HT-29 (cell line): ENCODE data around the gene FHOD3. TPM values are rescaled to one million over a fixed set of nuclear protein-coding genes. Genes with fewer than 3 reads are reported as not detected.
A peak's percentile ranks its signal among the peaks of the same experiment; 100 is the strongest.

Experiments used
- DNase-seq: peaks from one replicate; pipeline ENCODE4 v3.0.0-alpha.2; 2015; ENCODE audit warnings: low spot score
- total RNA-seq: library from RNA; depleted of rRNA; stranded (reverse); fragments of >200 nt; shearing (Covaris generic); gene quantifications from 2 replicates; pipeline ENCODE4 v1.2.3, GENCODE V29; 2014

The FHOD3 gene
- total RNA-seq, 1 experiment from 2014 or later, result not detected

- DNase-seq, result no peak
These were observed 325.6 kb downstream of the FHOD3 start for GRCh38 chr18:36623091-36623490.

GRCh38 chr18:36623681-36624190 lies 326.2 kb downstream of the FHOD3 start:
- DNase-seq, result no peak

GRCh38 chr18:36624451-36625167 lies 327.1 kb downstream of the FHOD3 start:
- DNase-seq, result peak; percentile 1

- no peak for DNase-seq
These were observed 327.9 kb downstream of the FHOD3 start for GRCh38 chr18:36625386-36625785.

GRCh38 chr18:36627637-36628036 lies 330.1 kb downstream of the FHOD3 start:
- no peak for DNase-seq

GRCh38 chr18:36628435-36629137 lies 331.1 kb downstream of the FHOD3 start:
- no peak for DNase-seq

- no peak for DNase-seq
These were observed 331.6 kb downstream of the FHOD3 start for GRCh38 chr18:36629138-36629530.

- no peak for DNase-seq
These were observed 332.3 kb downstream of the FHOD3 start for GRCh38 chr18:36629836-36630235.

GRCh38 chr18:36630917-36631316 lies 333.4 kb downstream of the FHOD3 start:
- no peak for DNase-seq

GRCh38 chr18:36633961-36634412 lies 336.5 kb downstream of the FHOD3 start:
- no peak for DNase-seq

- no peak for DNase-seq
These were observed 337.2 kb downstream of the FHOD3 start for GRCh38 chr18:36634573-36635216.

- no peak for DNase-seq
These were observed 338.0 kb downstream of the FHOD3 start for GRCh38 chr18:36635414-36636096.

GRCh38 chr18:36636237-36636817 lies 338.8 kb downstream of the FHOD3 start:
- DNase-seq, result no peak

GRCh38 chr18:36638224-36638623 lies 340.7 kb downstream of the FHOD3 start:
- no peak for DNase-seq

GRCh38 chr18:36640021-36640952 lies 342.8 kb downstream of the FHOD3 start:
- DNase-seq, result no peak

- no peak for DNase-seq
These were observed 345.5 kb downstream of the FHOD3 start for GRCh38 chr18:36643061-36643460.

GRCh38 chr18:36648803-36649202 lies 351.3 kb downstream of the FHOD3 start:
- DNase-seq, result no peak

- no peak for DNase-seq
These were observed 351.7 kb downstream of the FHOD3 start for GRCh38 chr18:36649205-36649604.

- DNase-seq, result no peak
These were observed 352.8 kb downstream of the FHOD3 start for GRCh38 chr18:36650266-36650665.

- DNase-seq, result no peak
These were observed 353.4 kb downstream of the FHOD3 start for GRCh38 chr18:36650906-36651305.
